Activated T-helper 1 cell treated with anti-CD3 and anti-CD28 coated beads, Interleukin-12 subunit alpha, Interleukin-12 subunit beta, Interleukin-2, Interleukin-4 antibody, amounts not matched to agents 30 ng/mL and 10 ng/mL and 1 ng/mL, durations not matched to agents 14 hours and 24 hours and 36 hours (primary cell): ENCODE results near the gene FGF22. TPM values are rescaled to one million over a fixed set of nuclear protein-coding genes. Genes with fewer than 3 reads are reported as not detected.
A peak's percentile ranks its signal among the peaks of the same experiment; 100 is the strongest.
"Not testable (repeated sequence)": the region's sequence is repeated elsewhere in the genome, so short reads cannot be mapped to it uniquely, and the experiment has no call there.

Source experiments
- DNase-seq: peaks from one replicate; pipeline ENCODE4 v3.0.0; 2021; ENCODE audit warnings: low spot score
- H3K27ac Mint-ChIP-seq: one replicate; pipeline ENCODE4 v1.8.0; 2021; ENCODE audit warnings: mild to moderate bottlenecking, mixed read lengths
- H3K27me3 Mint-ChIP-seq: one replicate; pipeline ENCODE4 v1.8.0; 2022; ENCODE audit warnings: mild to moderate bottlenecking, moderate library complexity, mixed read lengths; ENCODE audit not compliant: insufficient read depth
- H3K36me3 Mint-ChIP-seq: one replicate; pipeline ENCODE4 v1.8.0; 2021; ENCODE audit warnings: low read depth, mixed read lengths
- H3K4me1 Mint-ChIP-seq: one replicate; pipeline ENCODE4 v1.8.0; 2021; ENCODE audit warnings: low read depth, mixed read lengths
- H3K4me3 Mint-ChIP-seq: one replicate; pipeline ENCODE4 v1.8.0; 2021; ENCODE audit warnings: mild to moderate bottlenecking, moderate library complexity, mixed read lengths
- H3K9me3 Mint-ChIP-seq: one replicate; pipeline ENCODE4 v1.8.0; 2021; ENCODE audit warnings: mixed read lengths
- intact Hi-C: fragments of 100-400 bp; cut with micrococcal nuclease; formaldehyde crosslinking; loops from one replicate; pipeline ENCODE4 v1.15.1; 2024
- total RNA-seq: library from RNA; stranded (reverse); gene quantifications from 2 replicates; pipeline ENCODE4 v1.2.3, GENCODE V29; 2022

FGF22 gene
- total RNA-seq, 1 donor from 2014 or later, result not detected

GRCh38 chr19:601310-601709 lies 38.4 kb upstream of the FGF22 start:
- H3K4me1 Mint-ChIP-seq, result no peaks in the 10 kb centered on the region
- H3K27me3 Mint-ChIP-seq, result peaks cover 3% of the 10 kb centered on the region
- intact Hi-C loops, result no loop called here
- DNase-seq, result no peak
- H3K27ac Mint-ChIP-seq, result no peak overlapping the region
- no peaks in the 10 kb centered on the region for H3K36me3 Mint-ChIP-seq
- H3K4me3 Mint-ChIP-seq, result no peak overlapping the region
- H3K9me3 Mint-ChIP-seq, result no peaks in the 10 kb centered on the region

GRCh38 chr19:601790-602189 lies 37.9 kb upstream of the FGF22 start:
- no peaks in the 10 kb centered on the region for H3K36me3 Mint-ChIP-seq

GRCh38 chr19:602391-603301 lies 37.0 kb upstream of the FGF22 start:
- Mint-ChIP-seq H3K4me3 (no peak overlapping the region), H3K36me3 (no peaks in the 10 kb centered on the region), H3K9me3 (no peaks in the 10 kb centered on the region), H3K27me3 (peaks cover 3% of the 10 kb centered on the region), H3K27ac (no peak overlapping the region), H3K4me1 (no peaks in the 10 kb centered on the region)
- DNase-seq, result no peak
- intact Hi-C loops, result no loop called here

More at GRCh38 chr19:601790-602189, 37.9 kb upstream of the FGF22 start:
- no peak overlapping the region for H3K27ac Mint-ChIP-seq
- no peak for DNase-seq
- peaks cover 3% of the 10 kb centered on the region for H3K27me3 Mint-ChIP-seq
- H3K4me3 Mint-ChIP-seq, result no peak overlapping the region
- H3K4me1 Mint-ChIP-seq, result no peaks in the 10 kb centered on the region
- intact Hi-C loops, result no loop called here
- no peaks in the 10 kb centered on the region for H3K9me3 Mint-ChIP-seq

- H3K27me3 Mint-ChIP-seq, H3K36me3 Mint-ChIP-seq, H3K27ac Mint-ChIP-seq, intact Hi-C loops, H3K9me3 Mint-ChIP-seq, DNase-seq, H3K4me3 Mint-ChIP-seq, H3K4me1 Mint-ChIP-seq: not testable (repeated sequence)
Measured at GRCh38 chr19:603302-603639, 36.4 kb upstream of the FGF22 start.

- H3K9me3 Mint-ChIP-seq, H3K4me1 Mint-ChIP-seq, intact Hi-C loops, H3K27ac Mint-ChIP-seq, H3K4me3 Mint-ChIP-seq, H3K36me3 Mint-ChIP-seq, DNase-seq, H3K27me3 Mint-ChIP-seq: not testable (repeated sequence)
Measured at GRCh38 chr19:603779-604178, 35.9 kb upstream of the FGF22 start.

GRCh38 chr19:604355-604754 lies 35.3 kb upstream of the FGF22 start:
- DNase-seq, result peak; percentile 32
- intact Hi-C loops, result no loop called here
- no peaks in the 10 kb centered on the region for H3K4me1 Mint-ChIP-seq

GRCh38 chr19:605061-605971 lies 34.4 kb upstream of the FGF22 start:
- H3K4me1 Mint-ChIP-seq, H3K27ac Mint-ChIP-seq, H3K9me3 Mint-ChIP-seq, H3K27me3 Mint-ChIP-seq, H3K4me3 Mint-ChIP-seq, H3K36me3 Mint-ChIP-seq, DNase-seq, intact Hi-C loops: not testable (repeated sequence)

More at GRCh38 chr19:604355-604754, 35.3 kb upstream of the FGF22 start:
- Mint-ChIP-seq H3K4me3 (no peak overlapping the region), H3K9me3 (no peaks in the 10 kb centered on the region), H3K36me3 (no peaks in the 10 kb centered on the region), H3K27ac (no peak overlapping the region), H3K27me3 (peaks cover 3% of the 10 kb centered on the region)

GRCh38 chr19:607301-608154 lies 32.2 kb upstream of the FGF22 start:
- no peaks in the 10 kb centered on the region for H3K27me3 Mint-ChIP-seq

GRCh38 chr19:608155-609003 lies 31.3 kb upstream of the FGF22 start:
- Mint-ChIP-seq H3K36me3 (peaks cover 2% of the 10 kb centered on the region), H3K9me3 (no peaks in the 10 kb centered on the region), H3K4me3 (no peak overlapping the region), H3K4me1 (peaks cover 11% of the 10 kb centered on the region), H3K27ac (no peak overlapping the region), H3K27me3 (no peaks in the 10 kb centered on the region)
- intact Hi-C loops, result no loop called here
- DNase-seq, result no peak

More at GRCh38 chr19:607301-608154, 32.2 kb upstream of the FGF22 start:
- Mint-ChIP-seq H3K9me3 (no peaks in the 10 kb centered on the region), H3K27ac (no peak overlapping the region), H3K4me1 (peaks cover 11% of the 10 kb centered on the region), H3K4me3 (no peak overlapping the region), H3K36me3 (peaks cover 2% of the 10 kb centered on the region)
- no peak for DNase-seq
- intact Hi-C loops, result no loop called here

- H3K9me3 Mint-ChIP-seq, result no peaks in the 10 kb centered on the region
- peaks cover 11% of the 10 kb centered on the region for H3K4me1 Mint-ChIP-seq
- DNase-seq, result no peak
- no peak overlapping the region for H3K4me3 Mint-ChIP-seq
- H3K36me3 Mint-ChIP-seq, result peaks cover 2% of the 10 kb centered on the region
- H3K27me3 Mint-ChIP-seq, result no peaks in the 10 kb centered on the region
- no peak overlapping the region for H3K27ac Mint-ChIP-seq
- intact Hi-C loops, result no loop called here
Measured at GRCh38 chr19:609004-609346, 30.7 kb upstream of the FGF22 start.

GRCh38 chr19:610071-610800 lies 29.4 kb upstream of the FGF22 start:
- Mint-ChIP-seq H3K36me3 (peaks cover 6% of the 10 kb centered on the region), H3K4me3 (peak overlapping the region; percentile 87), H3K27ac (peak overlapping the region; percentile 98), H3K27me3 (no peaks in the 10 kb centered on the region), H3K4me1 (peaks cover 11% of the 10 kb centered on the region), H3K9me3 (no peaks in the 10 kb centered on the region)
- intact Hi-C loops, result loop anchor here (2.0 kb wide), 2 partner anchors 51 to 71 kb away; no protein-coding TSS in a partner anchor
- no peak for DNase-seq
